Calu3 (cell line): ENCODE measurements around the gene CDKAL1. TPM values are rescaled to one million over a fixed set of nuclear protein-coding genes. Genes with fewer than 3 reads are reported as not detected.

ENCODE experiments used
- BruUV-seq: library from RNA; stranded (reverse); fragments of 400-500 nt; replicated peaks from 2 replicates; lab custom pipeline; 2021; lab: Mats Ljungman, UMichigan
- CTCF ChIA-PET: fragments of 300-600 bp; sonication (Branson Sonifier 250); formaldehyde crosslinking; loops from one replicate; lab custom pipeline; 2022; ENCODE audit warnings: antibody characterized with exemption; lab: Charles Lee
- DNase-seq: peaks from one replicate; pipeline ENCODE4 v3.0.0; 2022
- H3K27ac Mint-ChIP-seq: one replicate; pipeline ENCODE4 v1.8.0; 2022; ENCODE audit warnings: mixed read lengths; ENCODE audit not compliant: unreplicated experiment
- H3K27me3 Mint-ChIP-seq: one replicate; pipeline ENCODE4 v1.8.0; 2022; ENCODE audit warnings: mixed read lengths; ENCODE audit not compliant: unreplicated experiment
- H3K36me3 Mint-ChIP-seq: one replicate; pipeline ENCODE4 v1.8.0; 2022; ENCODE audit warnings: mild to moderate bottlenecking, moderate library complexity, mixed read lengths; ENCODE audit not compliant: insufficient read depth, unreplicated experiment
- H3K4me1 Mint-ChIP-seq: one replicate; pipeline ENCODE4 v1.8.0; 2022; ENCODE audit warnings: mild to moderate bottlenecking, low read depth, mixed read lengths; ENCODE audit not compliant: unreplicated experiment
- H3K4me3 Mint-ChIP-seq: one replicate; pipeline ENCODE4 v1.8.0; 2022; ENCODE audit warnings: mild to moderate bottlenecking, low read depth, moderate library complexity, mixed read lengths; ENCODE audit not compliant: unreplicated experiment
- H3K9me3 Mint-ChIP-seq: one replicate; pipeline ENCODE4 v1.8.0; 2022; ENCODE audit warnings: low read depth, mixed read lengths; ENCODE audit not compliant: unreplicated experiment
- intact Hi-C: fragments of 100-400 bp; cut with micrococcal nuclease; formaldehyde crosslinking; loops from one replicate; pipeline ENCODE4 v1.10.0; 2022; ENCODE audit not compliant: unreplicated experiment
- total RNA-seq: library from RNA; stranded (reverse); gene quantifications from 2 replicates; pipeline ENCODE4 v1.2.3, GENCODE V29; 2022
- TF ChIP-seq, protein P1 (sequence below): fragments of 200-600 bp; IDR thresholded peaks from one replicate; pipeline ENCODE4 v1.8.0; 2022; ENCODE audit warnings: antibody characterized with exemption; ENCODE audit not compliant: unreplicated experiment

CDKAL1 gene
- total RNA-seq, 1 experiment from 2014 or later = 39.6 TPM

DNA sequence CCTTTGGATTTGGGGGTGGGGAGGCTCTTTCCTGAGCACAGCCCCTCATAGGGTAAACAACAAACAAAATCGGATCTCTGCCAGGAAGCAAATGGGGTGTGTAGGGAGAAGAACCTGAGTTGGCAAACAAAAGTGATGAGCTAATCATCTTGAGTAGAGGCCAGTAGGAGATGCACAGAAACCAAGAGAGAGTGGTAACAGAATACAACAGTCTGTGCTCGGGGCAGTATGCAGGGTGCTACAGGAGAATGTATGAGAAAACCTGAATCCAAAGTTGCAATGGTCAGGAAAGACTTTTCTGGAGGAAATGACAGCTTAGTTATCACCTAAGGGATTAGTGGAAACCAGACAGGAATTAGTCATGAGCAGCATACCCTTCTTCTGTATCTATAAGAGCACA is 177.8 kb downstream of the CDKAL1 start:
- Mint-ChIP-seq H3K27ac (peak overlapping the region; percentile 21), H3K36me3 (peaks cover 9% of the 10 kb centered on the region), H3K27me3 (no peaks in the 10 kb centered on the region), H3K4me3 (no peak overlapping the region), H3K9me3 (no peaks in the 10 kb centered on the region), H3K4me1 (peaks cover 39% of the 10 kb centered on the region)
- CTCF ChIA-PET = interaction anchor here (0.7 kb wide), 2 partner anchors 556 to 877 kb away, joined by 3 read pairs; no protein-coding TSS in a partner anchor
- intact Hi-C loops = no loop called here
- no TSS peak for BruUV-seq
- TF ChIP-seq, protein P1, sequence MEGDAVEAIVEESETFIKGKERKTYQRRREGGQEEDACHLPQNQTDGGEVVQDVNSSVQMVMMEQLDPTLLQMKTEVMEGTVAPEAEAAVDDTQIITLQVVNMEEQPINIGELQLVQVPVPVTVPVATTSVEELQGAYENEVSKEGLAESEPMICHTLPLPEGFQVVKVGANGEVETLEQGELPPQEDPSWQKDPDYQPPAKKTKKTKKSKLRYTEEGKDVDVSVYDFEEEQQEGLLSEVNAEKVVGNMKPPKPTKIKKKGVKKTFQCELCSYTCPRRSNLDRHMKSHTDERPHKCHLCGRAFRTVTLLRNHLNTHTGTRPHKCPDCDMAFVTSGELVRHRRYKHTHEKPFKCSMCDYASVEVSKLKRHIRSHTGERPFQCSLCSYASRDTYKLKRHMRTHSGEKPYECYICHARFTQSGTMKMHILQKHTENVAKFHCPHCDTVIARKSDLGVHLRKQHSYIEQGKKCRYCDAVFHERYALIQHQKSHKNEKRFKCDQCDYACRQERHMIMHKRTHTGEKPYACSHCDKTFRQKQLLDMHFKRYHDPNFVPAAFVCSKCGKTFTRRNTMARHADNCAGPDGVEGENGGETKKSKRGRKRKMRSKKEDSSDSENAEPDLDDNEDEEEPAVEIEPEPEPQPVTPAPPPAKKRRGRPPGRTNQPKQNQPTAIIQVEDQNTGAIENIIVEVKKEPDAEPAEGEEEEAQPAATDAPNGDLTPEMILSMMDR = no peak
- no peak for DNase-seq

DNA sequence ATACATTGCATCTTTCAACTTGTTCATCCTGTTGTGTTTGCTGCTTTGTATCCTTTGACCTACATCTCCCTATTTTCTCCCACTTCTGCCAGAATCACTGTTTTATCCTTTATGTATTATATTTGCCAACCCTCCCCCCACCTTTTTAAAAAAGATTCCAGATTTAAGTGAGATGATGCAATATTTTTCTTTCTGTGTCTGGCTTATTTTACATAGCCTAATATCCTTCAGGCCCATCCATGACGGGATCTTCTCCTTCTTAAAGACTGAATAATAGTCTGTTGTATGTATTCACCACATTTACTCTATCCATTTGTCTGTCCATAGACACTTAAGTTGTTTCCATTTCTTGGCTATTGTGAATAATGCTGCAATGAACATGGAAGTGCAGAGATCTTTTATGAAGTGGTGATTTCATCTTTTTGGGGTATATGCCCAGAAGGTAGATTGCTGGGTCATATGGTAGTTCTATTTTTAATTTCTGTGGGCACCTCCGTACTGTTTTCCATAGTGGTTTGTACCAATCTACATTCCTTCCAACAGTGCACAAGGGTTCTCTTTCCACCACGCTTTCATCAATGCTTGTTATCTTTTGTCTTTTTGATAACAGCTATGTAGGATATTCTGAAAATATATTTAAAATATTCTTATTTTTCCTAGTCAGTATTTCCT is 181.0 kb downstream of the CDKAL1 start:
- intact Hi-C loops = no loop called here
- no peaks in the 10 kb centered on the region for H3K27me3 Mint-ChIP-seq
- DNase-seq = no peak
- no peaks in the 10 kb centered on the region for H3K9me3 Mint-ChIP-seq
- TF ChIP-seq, protein P1 = no peak
- peaks cover 9% of the 10 kb centered on the region for H3K36me3 Mint-ChIP-seq
- H3K4me3 Mint-ChIP-seq = no peak overlapping the region
- peaks cover 22% of the 10 kb centered on the region for H3K4me1 Mint-ChIP-seq
- CTCF ChIA-PET = no interaction called here
- no TSS peak for BruUV-seq
- H3K27ac Mint-ChIP-seq = no peak overlapping the region

DNA sequence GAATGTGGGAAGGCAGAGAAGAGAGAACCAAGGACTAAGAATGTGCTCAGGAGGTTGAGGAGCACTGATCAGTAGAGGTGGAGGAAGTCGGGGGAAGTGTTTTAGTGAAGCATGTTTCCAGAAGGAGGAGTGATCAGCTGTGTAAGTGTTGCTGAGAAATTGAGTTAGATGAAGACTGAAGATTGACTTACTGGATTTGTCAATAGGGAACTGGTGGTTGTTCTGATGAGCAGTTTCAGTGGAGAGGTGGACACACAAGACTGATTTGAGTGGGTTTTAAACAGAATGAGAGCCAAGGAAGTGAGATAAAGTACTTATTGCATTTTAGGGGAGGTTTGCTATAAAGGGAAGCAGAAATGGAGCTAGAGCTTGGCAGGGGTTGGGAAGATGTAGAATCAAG is 182.6 kb downstream of the CDKAL1 start:
- TF ChIP-seq, protein P1 = no peak
- H3K9me3 Mint-ChIP-seq = no peaks in the 10 kb centered on the region
- intact Hi-C loops = no loop called here
- CTCF ChIA-PET = no interaction called here
- BruUV-seq = no TSS peak
- H3K4me1 Mint-ChIP-seq = peaks cover 6% of the 10 kb centered on the region
- no peak overlapping the region for H3K4me3 Mint-ChIP-seq
- DNase-seq = no peak
- H3K36me3 Mint-ChIP-seq = peaks cover 1% of the 10 kb centered on the region
- H3K27me3 Mint-ChIP-seq = no peaks in the 10 kb centered on the region
- H3K27ac Mint-ChIP-seq = no peak overlapping the region

DNA sequence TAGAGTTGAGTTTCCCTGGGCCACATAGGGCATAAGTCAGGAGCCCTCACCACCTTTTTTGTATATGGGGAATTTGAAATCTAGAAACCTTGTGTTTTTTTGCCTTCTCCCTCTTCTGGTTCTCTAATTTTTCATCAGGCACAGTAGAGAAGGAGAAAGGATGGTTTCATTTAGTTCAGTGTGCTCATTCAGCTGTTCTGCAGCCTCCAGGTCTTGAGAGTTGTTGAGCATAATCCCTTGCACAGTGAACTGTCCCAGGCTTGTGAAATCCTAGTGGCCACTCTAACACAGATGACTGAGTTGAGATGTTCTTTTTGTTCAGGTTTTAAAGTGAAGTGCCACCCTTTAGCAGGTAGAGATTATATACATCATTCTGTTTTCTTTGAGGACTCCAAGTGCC is 183.5 kb downstream of the CDKAL1 start:
- intact Hi-C loops = no loop called here
- CTCF ChIA-PET = interaction anchor here (0.5 kb wide), 1 partner anchor 52 kb away, joined by 3 read pairs; no protein-coding TSS in a partner anchor
- Mint-ChIP-seq H3K4me1 (no peaks in the 10 kb centered on the region), H3K4me3 (no peak overlapping the region), H3K27me3 (no peaks in the 10 kb centered on the region), H3K27ac (no peak overlapping the region), H3K9me3 (peaks cover 2% of the 10 kb centered on the region), H3K36me3 (no peaks in the 10 kb centered on the region)
- DNase-seq = no peak
- no TSS peak for BruUV-seq
- TF ChIP-seq, protein P1 = no peak
